HG03460 (cell line): Measurements from ENCODE around the gene SUGP1.

Experiments
- ATAC-seq: cut with Tn5 transposase; IDR thresholded peaks from one replicate; pipeline ENCODE4 v1.9.1; 2021; ENCODE audit not compliant: unreplicated experiment

The SUGP1 gene

GRCh38 chr19:19304186-19304965 lies 15.9 kb downstream of the SUGP1 start:
- no peak for ATAC-seq

DNA sequence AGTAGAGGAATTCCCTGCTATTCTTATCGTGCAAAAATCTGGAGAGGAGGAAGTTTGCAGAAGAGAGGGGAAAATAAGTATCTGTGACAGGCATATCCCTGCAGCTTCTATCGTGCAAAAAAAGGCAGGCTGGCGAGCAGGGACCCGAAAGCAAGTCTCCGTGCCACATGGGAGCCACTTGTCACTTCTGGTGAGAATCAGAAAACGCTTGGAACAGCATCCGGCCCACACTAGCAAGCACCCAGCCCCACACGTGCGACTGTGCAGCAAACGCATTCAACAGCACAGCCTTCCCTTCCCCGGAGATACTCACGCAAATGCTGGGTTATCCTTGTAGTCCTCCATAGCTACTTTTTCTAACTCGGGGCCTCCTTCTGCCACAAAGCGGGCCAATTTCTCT lies 16.9 kb downstream of the SUGP1 start:
- no peak for ATAC-seq

DNA sequence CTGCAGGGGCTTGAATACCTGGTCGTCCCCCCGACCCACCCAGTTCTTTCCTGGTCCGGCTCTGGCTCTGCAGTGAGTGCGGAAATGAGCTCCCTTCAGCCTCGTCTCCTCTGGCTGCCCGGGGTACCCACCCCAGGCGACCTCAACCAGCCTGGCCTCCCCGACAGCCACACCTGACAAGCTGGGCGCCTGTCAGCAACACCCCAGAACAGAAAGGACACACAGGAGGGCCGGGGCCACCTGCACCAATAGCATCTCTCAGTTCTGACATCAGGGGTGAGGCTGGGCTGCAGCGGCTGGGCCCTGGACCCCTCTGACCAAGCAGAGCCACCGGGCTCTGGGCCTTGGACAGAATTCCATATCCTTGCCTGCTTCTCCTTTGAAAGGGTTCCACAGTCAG lies 19.7 kb downstream of the SUGP1 start:
- ATAC-seq = no peak

GRCh38 chr19:19297759-19298158 lies 22.6 kb downstream of the SUGP1 start:
- no peak for ATAC-seq

- ATAC-seq = no peak
These were observed 23.2 kb downstream of the SUGP1 start for GRCh38 chr19:19296953-19297689.

GRCh38 chr19:19294914-19295313 lies 25.4 kb downstream of the SUGP1 start:
- no peak for ATAC-seq

DNA sequence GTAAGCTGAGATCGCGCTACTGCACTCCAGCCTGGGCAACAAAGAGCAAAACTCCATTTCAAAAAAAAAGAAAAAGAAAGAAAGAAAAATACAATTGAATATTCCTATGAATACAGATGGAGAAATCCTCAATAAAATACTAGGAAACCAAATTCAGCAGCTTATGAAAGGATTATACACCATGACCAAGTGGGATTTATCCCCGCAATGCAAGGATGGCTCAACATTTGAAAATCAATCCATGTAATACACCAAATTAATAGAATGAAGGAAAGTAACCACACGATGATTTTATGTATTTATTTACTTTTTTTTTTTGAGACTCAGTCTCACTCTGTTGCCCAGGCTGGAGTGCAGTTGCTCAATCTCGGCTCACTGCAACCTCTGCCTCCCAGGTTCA lies 27.7 kb downstream of the SUGP1 start:
- ATAC-seq = no peak

GRCh38 chr19:19285686-19286085 lies 34.6 kb downstream of the SUGP1 start:
- ATAC-seq = no peak

- no peak for ATAC-seq
These were observed 39.7 kb downstream of the SUGP1 start for GRCh38 chr19:19280561-19280960.

DNA sequence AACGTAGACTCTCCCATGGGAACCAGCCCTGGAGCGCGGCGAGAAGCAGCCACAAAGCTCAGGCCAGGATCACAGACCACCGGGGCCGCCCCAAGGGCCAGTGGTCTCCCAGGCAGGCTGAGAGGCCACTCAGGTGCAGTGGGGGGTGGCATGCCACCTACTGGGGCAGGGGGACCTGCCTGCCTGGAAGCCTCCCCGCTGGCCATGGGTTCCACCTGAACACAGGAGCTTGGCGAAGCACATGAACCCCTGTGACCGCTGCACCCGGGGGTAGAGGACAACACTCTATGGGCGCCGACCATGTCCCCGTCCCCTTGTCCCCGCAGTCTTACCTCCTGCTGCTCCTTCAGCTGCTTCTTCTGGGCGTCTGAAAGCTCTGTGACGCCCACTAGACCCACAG lies 40.5 kb downstream of the SUGP1 start:
- no peak for ATAC-seq

GRCh38 chr19:19279062-19279612 lies 41.2 kb downstream of the SUGP1 start:
- no peak for ATAC-seq

DNA sequence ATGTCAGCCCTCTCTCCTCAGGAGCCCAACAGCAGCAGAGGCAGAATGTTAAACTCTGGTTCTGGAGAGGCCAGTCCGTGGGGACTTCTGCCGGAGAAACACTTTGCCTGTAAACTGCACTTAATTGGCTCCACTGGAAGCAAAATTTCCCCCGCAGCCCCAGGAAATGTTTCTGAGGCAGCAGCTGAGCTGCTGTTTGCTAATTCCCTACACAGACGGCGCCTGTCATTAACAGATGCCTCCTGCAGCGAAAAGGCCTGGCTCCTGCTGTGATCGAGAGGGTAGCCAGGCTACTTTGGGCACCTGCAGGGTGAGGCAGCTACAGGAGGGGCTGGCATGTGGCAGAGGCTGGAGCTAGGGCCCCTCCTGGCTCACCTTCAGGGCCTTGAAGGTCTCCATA lies 42.0 kb downstream of the SUGP1 start:
- ATAC-seq = no peak

DNA sequence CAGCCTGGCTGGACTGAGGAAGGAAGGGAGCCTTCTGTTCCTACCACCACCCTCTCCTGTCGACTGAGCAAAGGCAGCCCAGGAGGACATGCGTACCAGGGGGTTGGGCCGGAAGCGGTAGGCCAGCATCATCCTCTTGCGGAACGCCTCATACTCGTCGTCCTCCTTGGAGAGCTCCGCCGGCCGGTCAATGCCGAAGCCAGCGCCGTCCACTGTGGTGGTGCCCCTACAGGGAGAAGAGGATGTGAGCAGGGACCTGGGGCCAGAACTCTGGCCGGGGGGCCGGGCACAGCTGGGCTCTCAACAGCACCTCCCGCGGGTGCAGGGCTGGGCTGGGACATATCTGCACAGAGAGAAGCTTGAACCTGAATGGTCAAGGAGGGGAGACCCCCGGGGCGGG lies 43.5 kb downstream of the SUGP1 start:
- ATAC-seq = no peak

DNA sequence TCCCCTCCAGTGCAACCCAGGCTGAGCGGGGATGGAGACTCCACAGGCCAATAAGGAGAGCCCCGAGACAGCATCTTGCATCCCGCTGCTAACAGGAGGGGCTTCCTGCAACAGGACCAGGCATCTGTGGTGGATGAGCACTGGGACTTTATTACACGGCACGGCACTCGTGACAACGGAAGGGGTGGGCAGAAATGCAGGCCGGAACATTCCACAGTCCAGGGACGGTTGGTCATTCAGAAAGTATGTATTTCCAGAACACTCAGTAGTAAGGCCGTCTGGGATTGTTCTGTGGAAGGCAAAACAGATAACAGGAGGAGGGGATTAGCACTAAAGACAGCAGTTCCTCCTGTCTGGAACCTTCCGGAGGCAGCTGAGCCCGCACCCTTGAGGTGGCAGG lies 43.9 kb downstream of the SUGP1 start:
- ATAC-seq = no peak

GRCh38 chr19:19274716-19275565 lies 45.4 kb downstream of the SUGP1 start:
- no peak for ATAC-seq

DNA sequence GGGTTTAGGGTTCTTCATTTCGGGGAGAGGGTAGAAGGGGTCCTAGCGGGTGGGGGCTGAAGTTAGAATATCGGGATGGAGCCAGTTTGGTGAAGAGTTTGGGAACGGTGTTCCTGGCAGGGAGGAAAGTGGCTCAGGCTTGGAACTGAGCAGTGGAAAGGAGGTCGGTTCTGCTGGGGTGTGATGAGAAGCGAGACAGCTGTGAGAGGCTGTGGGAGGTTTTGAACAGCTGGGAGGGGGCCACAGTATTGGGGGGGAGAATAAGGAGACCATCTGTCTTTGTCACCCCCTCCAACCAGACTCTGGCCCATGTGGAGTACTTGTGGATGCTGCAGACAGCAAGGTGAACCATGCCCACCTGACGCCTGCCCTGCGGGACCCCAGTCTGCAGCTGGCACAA lies 46.2 kb downstream of the SUGP1 start:
- no peak for ATAC-seq

DNA sequence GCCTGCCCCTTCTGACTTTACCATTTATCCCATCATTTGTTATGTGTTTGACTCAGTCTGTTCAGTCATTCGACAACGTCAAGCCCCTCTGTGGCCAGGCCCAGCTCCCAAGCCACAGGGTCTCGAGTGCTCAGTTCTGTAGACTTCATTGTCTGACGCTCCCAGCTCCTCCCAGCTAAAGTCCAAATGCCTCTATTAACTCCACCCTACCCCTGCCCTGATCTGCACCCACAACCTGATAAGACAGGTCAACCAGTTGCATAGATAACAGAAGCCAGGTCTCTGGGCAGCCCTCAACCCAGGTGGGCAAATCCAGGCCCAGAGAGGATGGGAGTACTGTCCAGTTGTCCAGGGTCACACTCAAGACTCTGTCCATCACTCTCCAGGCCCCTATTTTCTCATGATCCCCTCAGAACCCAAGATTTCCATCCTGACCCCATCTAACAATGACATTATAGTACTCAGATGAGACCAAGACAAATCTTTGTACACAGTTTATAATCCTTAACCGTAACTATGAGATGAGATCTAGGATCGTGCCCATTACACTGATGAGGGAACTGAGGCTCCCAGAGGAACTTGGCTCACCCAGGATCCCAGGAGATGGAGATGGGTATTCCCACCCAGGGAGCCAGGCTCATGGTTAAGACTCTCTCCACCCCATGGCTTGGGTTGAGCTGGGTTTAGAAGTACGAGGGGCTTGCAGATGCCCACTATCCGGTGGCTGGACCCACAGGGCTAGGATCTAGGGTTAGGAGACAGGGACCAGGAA lies 48.3 kb downstream of the SUGP1 start:
- ATAC-seq = no peak

DNA sequence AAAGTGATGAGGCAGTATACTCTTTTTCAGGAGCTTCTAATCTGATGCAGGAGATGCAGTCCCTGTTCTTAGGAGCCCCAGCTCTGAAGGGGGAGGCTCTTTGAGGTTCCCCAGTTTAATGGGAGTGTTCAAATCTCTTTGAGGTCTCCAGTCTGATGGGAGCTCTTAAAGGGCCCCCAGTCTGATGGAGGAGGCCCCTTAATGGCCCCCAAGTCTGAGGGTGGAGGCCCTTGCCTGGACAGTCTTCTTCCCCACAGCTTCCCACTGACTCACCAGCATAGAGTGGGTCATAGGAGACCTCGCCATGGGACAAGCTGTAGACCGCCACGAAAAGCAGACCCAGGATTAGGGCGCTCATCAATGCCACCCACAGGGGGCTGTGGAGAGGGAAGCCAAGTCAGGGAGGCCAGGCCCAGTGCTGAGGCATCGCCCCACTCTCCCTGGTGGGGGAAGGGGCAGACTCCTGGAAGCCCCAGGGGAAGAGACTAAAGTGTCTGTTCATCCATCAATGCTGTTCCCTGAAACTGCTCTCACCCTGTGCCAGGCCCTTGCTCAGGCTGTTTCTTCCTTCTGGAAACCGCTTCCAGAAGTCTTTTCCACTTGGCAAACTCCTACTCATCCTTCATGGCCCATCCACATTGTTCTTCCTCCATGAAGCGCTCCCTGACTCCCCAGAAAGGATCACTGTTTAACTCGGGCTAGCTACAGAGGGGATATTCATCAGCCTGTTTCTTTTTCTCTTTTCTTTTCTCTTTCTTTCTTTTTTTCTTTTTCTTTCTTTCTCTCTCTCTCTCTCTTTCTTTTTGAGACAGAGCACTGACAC lies 49.3 kb downstream of the SUGP1 start:
- ATAC-seq = no peak

GRCh38 chr19:19269952-19270694 lies 50.2 kb downstream of the SUGP1 start:
- no peak for ATAC-seq
